IMR-90 (cell line): ENCODE results near the gene ADCK2.

Experiments used
- POLR2A ChIP-seq: IDR thresholded peaks from 2 replicates; pipeline ENCODE4 v1.6.1; 2012; ENCODE audit warnings: mild to moderate bottlenecking, low read depth, low read length
- RFX5 ChIP-seq: IDR thresholded peaks from 2 replicates; pipeline ENCODE4 v1.8.0; 2012; ENCODE audit warnings: low read depth, mild to moderate bottlenecking, low read length, moderate library complexity
- TF ChIP-seq, protein P1 (sequence below): conservative IDR thresholded peaks from 2 replicates; pipeline ENCODE4 v1.5.1; 2012; ENCODE audit warnings: mild to moderate bottlenecking, low read depth, low read length, improper control_type of control experiment

DNA sequence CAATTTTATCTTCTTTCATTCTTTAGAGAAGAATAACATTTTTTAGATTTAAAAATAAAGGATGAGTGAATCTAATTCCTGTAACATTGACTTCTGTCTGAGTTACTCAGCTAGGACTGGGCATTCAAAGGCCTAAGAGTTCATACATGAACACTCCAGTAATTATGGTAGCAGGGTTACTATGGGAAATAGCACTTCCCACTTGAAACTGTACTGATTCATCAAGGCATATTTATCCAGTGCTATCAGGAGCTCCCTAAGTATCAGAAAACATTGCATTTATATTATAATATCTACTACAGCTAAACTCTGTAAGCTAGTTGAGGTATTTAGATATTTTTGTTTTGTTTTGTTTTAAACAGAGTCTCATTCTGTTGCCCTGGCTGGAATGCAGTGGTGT is 65.5 kb downstream of the ADCK2 start:
- TF ChIP-seq, protein P1, sequence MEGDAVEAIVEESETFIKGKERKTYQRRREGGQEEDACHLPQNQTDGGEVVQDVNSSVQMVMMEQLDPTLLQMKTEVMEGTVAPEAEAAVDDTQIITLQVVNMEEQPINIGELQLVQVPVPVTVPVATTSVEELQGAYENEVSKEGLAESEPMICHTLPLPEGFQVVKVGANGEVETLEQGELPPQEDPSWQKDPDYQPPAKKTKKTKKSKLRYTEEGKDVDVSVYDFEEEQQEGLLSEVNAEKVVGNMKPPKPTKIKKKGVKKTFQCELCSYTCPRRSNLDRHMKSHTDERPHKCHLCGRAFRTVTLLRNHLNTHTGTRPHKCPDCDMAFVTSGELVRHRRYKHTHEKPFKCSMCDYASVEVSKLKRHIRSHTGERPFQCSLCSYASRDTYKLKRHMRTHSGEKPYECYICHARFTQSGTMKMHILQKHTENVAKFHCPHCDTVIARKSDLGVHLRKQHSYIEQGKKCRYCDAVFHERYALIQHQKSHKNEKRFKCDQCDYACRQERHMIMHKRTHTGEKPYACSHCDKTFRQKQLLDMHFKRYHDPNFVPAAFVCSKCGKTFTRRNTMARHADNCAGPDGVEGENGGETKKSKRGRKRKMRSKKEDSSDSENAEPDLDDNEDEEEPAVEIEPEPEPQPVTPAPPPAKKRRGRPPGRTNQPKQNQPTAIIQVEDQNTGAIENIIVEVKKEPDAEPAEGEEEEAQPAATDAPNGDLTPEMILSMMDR, result no peak
- TF ChIP-seq POLR2A (no peak), RFX5 (no peak)
